IPS DF 6.9 (cell line): ENCODE measurements around the gene IL22RA2.
"Not testable (repeated sequence)": the region's sequence is repeated elsewhere in the genome, so short reads cannot be mapped to it uniquely, and the experiment has no call there.

Experiments used
- DNase-seq: peaks from one replicate; pipeline ENCODE4 v3.0.0-alpha.2; 2013; ENCODE audit warnings: low read depth, low spot score
- H3K27ac ChIP-seq: one replicate; pipeline ENCODE4 v1.5.1; 2013; ENCODE audit warnings: low read length, control low read depth
- H3K27me3 ChIP-seq: 2 replicates; pipeline ENCODE4 v1.6.1; 2013; ENCODE audit warnings: mild to moderate bottlenecking, low read length; ENCODE audit not compliant: control insufficient read depth, insufficient read depth
- H3K36me3 ChIP-seq: 2 replicates; pipeline ENCODE4 v1.6.1; 2013; ENCODE audit warnings: low read length; ENCODE audit not compliant: control insufficient read depth, insufficient read depth
- H3K4me1 ChIP-seq: 2 replicates; pipeline ENCODE4 v1.6.1; 2013; ENCODE audit warnings: low read length; ENCODE audit not compliant: control insufficient read depth, insufficient read depth
- H3K4me3 ChIP-seq: 2 replicates; pipeline ENCODE4 v1.5.1; 2013; ENCODE audit warnings: mild to moderate bottlenecking, low read length
- H3K9me3 ChIP-seq: 2 replicates; pipeline ENCODE4 v1.6.1; 2013; ENCODE audit warnings: low read length, inconsistent platforms; ENCODE audit not compliant: control insufficient read depth, insufficient read depth
- WGBS: extraction: QIAGEN DNeasy Blood & Tissue Kit; methylation state at CpG from one replicate; pipeline ENCODE4 v1.1.7; 2013; ENCODE audit warnings: mixed read lengths, missing lambda C conversion rate; ENCODE audit not compliant: insufficient read length, insufficient coverage; 5-methylcytosine and 5-hydroxymethylcytosine counted together

The IL22RA2 gene

GRCh38 chr6:137111296-137112066 is 62.0 kb downstream of the IL22RA2 start:
- no peaks in the 10 kb centered on the region for H3K36me3 ChIP-seq
- no CpG with 5 or more reads among the region's 2 CpGs for WGBS
- no peak for DNase-seq
- no peaks in the 10 kb centered on the region for H3K4me1 ChIP-seq
- H3K4me3 ChIP-seq = no peak overlapping the region
- 0 out of 2 replicates have a peak, but pooled peaks cover 1% of the 10 kb centered on the region for H3K9me3 ChIP-seq
- H3K27ac ChIP-seq = no peak overlapping the region
- no peaks in the 10 kb centered on the region for H3K27me3 ChIP-seq

- no CpG with 5 or more reads among the region's 1 CpG for WGBS
- Histone ChIP-seq H3K36me3 (no peaks in the 10 kb centered on the region), H3K27ac (no peak overlapping the region), H3K27me3 (no peaks in the 10 kb centered on the region), H3K4me1 (no peaks in the 10 kb centered on the region), H3K4me3 (no peak overlapping the region), H3K9me3 (0 out of 2 replicates have a peak, but pooled peaks cover 1% of the 10 kb centered on the region)
- DNase-seq = no peak
Observed at GRCh38 chr6:137107767-137108105, 65.7 kb downstream of the IL22RA2 start.

GRCh38 chr6:137107047-137107766 is 66.2 kb downstream of the IL22RA2 start:
- H3K27me3 ChIP-seq, H3K36me3 ChIP-seq, H3K9me3 ChIP-seq, H3K27ac ChIP-seq, DNase-seq, H3K4me3 ChIP-seq, H3K4me1 ChIP-seq: not testable (repeated sequence)
- WGBS = no CpG with 5 or more reads among the region's 6 CpGs

GRCh38 chr6:137106183-137106582 is 67.3 kb downstream of the IL22RA2 start:
- no peak overlapping the region for H3K27ac ChIP-seq
- no peaks in the 10 kb centered on the region for H3K27me3 ChIP-seq
- H3K4me1 ChIP-seq = no peaks in the 10 kb centered on the region
- no peak for DNase-seq
- H3K4me3 ChIP-seq = no peak overlapping the region
- H3K36me3 ChIP-seq = no peaks in the 10 kb centered on the region
- 0 out of 2 replicates have a peak, but pooled peaks cover 1% of the 10 kb centered on the region for H3K9me3 ChIP-seq
- WGBS = no CpG with 5 or more reads among the region's 3 CpGs

- DNase-seq = no peak
Observed at GRCh38 chr6:137105375-137105774, 68.1 kb downstream of the IL22RA2 start.

GRCh38 chr6:137104926-137105325 is 68.5 kb downstream of the IL22RA2 start:
- Histone ChIP-seq H3K36me3 (no peaks in the 10 kb centered on the region), H3K9me3 (0 out of 2 replicates have a peak, but pooled peaks cover 1% of the 10 kb centered on the region), H3K27ac (no peak overlapping the region), H3K4me3 (no peak overlapping the region), H3K27me3 (no peaks in the 10 kb centered on the region), H3K4me1 (no peaks in the 10 kb centered on the region)
- DNase-seq = no peak
- no CpG with 5 or more reads among the region's 3 CpGs for WGBS

More at GRCh38 chr6:137105375-137105774, 68.1 kb downstream of the IL22RA2 start:
- H3K9me3 ChIP-seq = 0 out of 2 replicates have a peak, but pooled peaks cover 1% of the 10 kb centered on the region
- no peak overlapping the region for H3K4me3 ChIP-seq
- H3K4me1 ChIP-seq = no peaks in the 10 kb centered on the region
- no CpG with 5 or more reads among the region's 4 CpGs for WGBS
- H3K27ac ChIP-seq = no peak overlapping the region
- H3K36me3 ChIP-seq = no peaks in the 10 kb centered on the region
- H3K27me3 ChIP-seq = no peaks in the 10 kb centered on the region

- H3K4me3 ChIP-seq = no peak overlapping the region
- no peak overlapping the region for H3K27ac ChIP-seq
- no peaks in the 10 kb centered on the region for H3K27me3 ChIP-seq
- no peaks in the 10 kb centered on the region for H3K4me1 ChIP-seq
- no peaks in the 10 kb centered on the region for H3K9me3 ChIP-seq
- DNase-seq = no peak
- no peaks in the 10 kb centered on the region for H3K36me3 ChIP-seq
Observed at GRCh38 chr6:137102851-137103492, 70.5 kb downstream of the IL22RA2 start.

GRCh38 chr6:137102050-137102848 is 71.2 kb downstream of the IL22RA2 start:
- Histone ChIP-seq H3K36me3 (no peaks in the 10 kb centered on the region), H3K9me3 (no peaks in the 10 kb centered on the region), H3K4me1 (no peaks in the 10 kb centered on the region), H3K4me3 (no peak overlapping the region), H3K27me3 (no peaks in the 10 kb centered on the region), H3K27ac (no peak overlapping the region)
- WGBS = no CpG with 5 or more reads among the region's 3 CpGs
- DNase-seq = no peak

- no CpG with 5 or more reads among the region's 8 CpGs for WGBS
- Histone ChIP-seq H3K9me3 (no peaks in the 10 kb centered on the region), H3K4me3 (no peak overlapping the region), H3K4me1 (no peaks in the 10 kb centered on the region), H3K27me3 (no peaks in the 10 kb centered on the region), H3K36me3 (no peaks in the 10 kb centered on the region), H3K27ac (no peak overlapping the region)
- DNase-seq = no peak
Observed at GRCh38 chr6:137099689-137100403, 73.6 kb downstream of the IL22RA2 start.
